Fibroblast of the aortic adventitia (primary cell): ENCODE results near the gene RLN1. TPM values are rescaled to one million over a fixed set of nuclear protein-coding genes. Genes with fewer than 3 reads are reported as not detected.
"Not testable (repeated sequence)": the region's sequence is repeated elsewhere in the genome, so short reads cannot be mapped to it uniquely, and the experiment has no call there.

ENCODE experiments used
- DNase-seq: peaks from one replicate; pipeline ENCODE4 v3.0.0-alpha.2; 2010; ENCODE audit warnings: low read depth
- H3K4me3 ChIP-seq: 2 replicates; pipeline ENCODE4 v1.5.1; 2011; ENCODE audit warnings: low read depth, mild to moderate bottlenecking, control low read depth, low read length, moderate library complexity
- total RNA-seq: library from RNA; depleted of rRNA; stranded (reverse); fragments of >200 nt; gene quantifications from 2 replicates; pipeline ENCODE4 v1.2.3, GENCODE V29; 2012; ENCODE audit warnings: low replicate concordance
- TF ChIP-seq, protein P1 (sequence below): IDR thresholded peaks from 2 replicates; pipeline ENCODE4 v1.5.1; 2011; ENCODE audit warnings: mild to moderate bottlenecking, low read length, control low read depth, inconsistent platforms; ENCODE audit not compliant: insufficient read depth

RLN1 gene
- total RNA-seq, 1 donor = 0.18 TPM

- DNase-seq = no peak
- TF ChIP-seq, protein P1, sequence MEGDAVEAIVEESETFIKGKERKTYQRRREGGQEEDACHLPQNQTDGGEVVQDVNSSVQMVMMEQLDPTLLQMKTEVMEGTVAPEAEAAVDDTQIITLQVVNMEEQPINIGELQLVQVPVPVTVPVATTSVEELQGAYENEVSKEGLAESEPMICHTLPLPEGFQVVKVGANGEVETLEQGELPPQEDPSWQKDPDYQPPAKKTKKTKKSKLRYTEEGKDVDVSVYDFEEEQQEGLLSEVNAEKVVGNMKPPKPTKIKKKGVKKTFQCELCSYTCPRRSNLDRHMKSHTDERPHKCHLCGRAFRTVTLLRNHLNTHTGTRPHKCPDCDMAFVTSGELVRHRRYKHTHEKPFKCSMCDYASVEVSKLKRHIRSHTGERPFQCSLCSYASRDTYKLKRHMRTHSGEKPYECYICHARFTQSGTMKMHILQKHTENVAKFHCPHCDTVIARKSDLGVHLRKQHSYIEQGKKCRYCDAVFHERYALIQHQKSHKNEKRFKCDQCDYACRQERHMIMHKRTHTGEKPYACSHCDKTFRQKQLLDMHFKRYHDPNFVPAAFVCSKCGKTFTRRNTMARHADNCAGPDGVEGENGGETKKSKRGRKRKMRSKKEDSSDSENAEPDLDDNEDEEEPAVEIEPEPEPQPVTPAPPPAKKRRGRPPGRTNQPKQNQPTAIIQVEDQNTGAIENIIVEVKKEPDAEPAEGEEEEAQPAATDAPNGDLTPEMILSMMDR = no peak
- no peak overlapping the region for H3K4me3 ChIP-seq
These were observed 15.6 kb upstream of the RLN1 start for GRCh38 chr9:5355226-5355625.

DNA sequence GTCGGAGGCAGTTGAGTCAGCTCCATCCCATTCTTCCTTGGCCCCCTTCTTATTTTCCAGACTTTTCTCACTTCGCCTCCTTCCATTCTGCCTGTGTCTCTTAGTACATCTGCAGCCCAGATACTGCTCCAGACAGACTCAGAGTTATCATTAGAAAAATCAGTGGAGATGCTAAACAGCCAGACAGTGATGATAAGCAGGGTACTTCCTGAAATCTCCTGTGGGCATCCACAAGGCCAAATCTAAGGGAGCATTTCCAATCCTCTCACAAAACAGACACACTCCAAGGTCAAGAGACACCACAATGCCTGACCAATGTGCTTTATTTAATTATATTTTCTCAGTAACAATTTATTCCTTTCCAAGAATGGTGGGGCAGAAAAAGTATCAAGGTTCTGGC lies 14.5 kb upstream of the RLN1 start:
- DNase-seq = no peak
- TF ChIP-seq, protein P1 = no peak

DNA sequence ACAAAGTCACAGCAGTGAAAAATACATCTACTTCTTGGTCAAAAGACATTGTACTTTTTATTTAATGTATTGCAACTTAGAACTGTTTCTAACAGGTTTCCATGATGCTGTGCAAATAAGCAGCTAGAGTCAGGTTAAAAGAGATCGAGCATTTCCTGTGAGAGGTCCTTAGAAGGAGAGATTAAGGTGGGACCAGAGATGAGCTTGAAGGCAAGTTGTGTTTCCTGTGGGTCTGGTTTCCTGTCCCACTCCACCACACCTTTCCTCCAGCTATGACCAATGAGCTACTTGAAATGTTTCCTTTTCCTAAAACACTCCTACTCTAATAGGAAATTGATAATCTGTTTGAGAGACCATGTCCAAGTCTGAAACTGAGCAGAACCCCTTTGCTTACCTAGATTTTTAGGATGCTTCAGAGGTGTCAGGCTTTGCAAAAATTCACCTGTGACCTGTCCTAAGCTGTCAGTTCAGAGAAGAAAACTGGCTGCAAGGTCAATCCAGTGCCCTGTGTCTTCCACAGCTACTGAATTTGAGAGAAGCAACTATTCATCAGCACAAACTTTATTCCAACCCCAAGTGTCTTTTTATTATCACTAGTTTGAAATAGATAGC lies 13.1 kb upstream of the RLN1 start:
- TF ChIP-seq, protein P1 = no peak
- no peak for DNase-seq
- H3K4me3 ChIP-seq = no peak overlapping the region

More for the DNA sequence above, 14.5 kb upstream of the RLN1 start:
- H3K4me3 ChIP-seq = no peak overlapping the region

GRCh38 chr9:5336688-5337087 lies 3.0 kb downstream of the RLN1 start:
- H3K4me3 ChIP-seq = no peak overlapping the region
- TF ChIP-seq, protein P1 = no peak
- no peak for DNase-seq

DNA sequence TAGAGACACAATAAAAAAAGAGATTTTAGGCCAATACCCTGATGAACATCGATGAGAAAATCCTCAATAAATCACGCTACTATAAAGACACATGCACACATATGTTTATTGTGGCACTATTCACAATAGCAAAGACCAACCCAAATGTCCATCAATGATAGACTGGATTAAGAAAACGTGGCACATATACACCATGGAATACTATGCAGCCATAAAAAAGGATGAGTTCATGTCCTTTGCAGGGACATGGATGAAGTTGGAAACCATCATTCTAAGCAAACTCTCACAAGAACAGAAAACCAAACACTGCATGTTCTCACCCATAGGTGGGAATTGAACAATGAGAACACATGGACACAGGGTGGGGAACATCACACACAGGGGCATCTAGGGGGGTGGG lies 8.4 kb downstream of the RLN1 start:
- not testable (repeated sequence) for DNase-seq, H3K4me3 ChIP-seq

- TF ChIP-seq, protein P1 = no peak
- H3K4me3 ChIP-seq = no peak overlapping the region
- no peak for DNase-seq
These were observed 12.7 kb downstream of the RLN1 start for GRCh38 chr9:5326893-5327548.

DNA sequence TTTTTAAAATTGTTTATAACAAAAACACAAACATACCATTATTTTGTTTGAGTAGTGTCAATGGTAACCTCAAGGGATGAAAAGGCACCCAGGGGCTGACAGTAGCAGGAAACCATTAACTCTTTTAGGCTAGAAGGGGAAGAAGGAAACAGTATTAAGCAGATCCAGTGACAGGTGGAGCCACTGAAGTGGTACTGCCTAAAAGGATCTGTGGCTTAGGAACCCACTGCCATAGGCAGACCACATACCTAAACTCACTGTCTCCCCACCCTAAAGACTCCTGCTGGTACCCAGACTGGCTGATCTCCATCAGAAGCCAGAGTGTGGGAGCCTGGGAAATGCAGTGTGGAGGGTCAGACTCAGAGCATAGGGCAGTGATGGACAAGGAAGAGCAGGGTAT lies 13.5 kb downstream of the RLN1 start:
- H3K4me3 ChIP-seq = no peak overlapping the region
- no peak for DNase-seq
- TF ChIP-seq, protein P1 = no peak

GRCh38 chr9:5321601-5322000 lies 18.1 kb downstream of the RLN1 start:
- DNase-seq, H3K4me3 ChIP-seq: not testable (repeated sequence)
